Measurements from ENCODE around the gene JCHAIN. TPM values are rescaled to one million over a fixed set of nuclear protein-coding genes. Genes with fewer than 3 reads are reported as not detected.
A peak's percentile ranks its signal among the peaks of the same experiment; 100 is the strongest.

JCHAIN gene
- total and polyA plus RNA-seq, 2 of the 8 experiments (the other 6 are each of a cell fraction or from before 2014, with no cell fraction given) = not detected

GRCh38 chr4:70657326-70657725 lies 9.0 kb downstream of the JCHAIN start:
- Histone ChIP-seq H3K23ac (ENCODE audit: insufficient read length) (no peak overlapping the region), H4K5ac (ENCODE audit: insufficient read length, low read depth, low read length) (no peak overlapping the region), H3K79me2 (ENCODE audit: control insufficient read depth in 1 of 2, insufficient read depth in 2 of 2, low read length in 2 of 2) (no peaks in the 10 kb centered on the region), H3K14ac (ENCODE audit: insufficient read length) (no peak overlapping the region), H2BK15ac (ENCODE audit: low read length) (no peak overlapping the region), H3K4ac (replicated peaks; ENCODE audit: insufficient read length, low read depth, low read length) (no peak overlapping the region), H3K4me1 (replicated peaks in 1 of 4; ENCODE audit: control insufficient read depth in 3 of 4, insufficient read depth in 4 of 4, low read length in 3 of 4) (no peaks in the 10 kb centered on the region), H3K56ac (replicated peaks; ENCODE audit: insufficient read length, low read depth, low read length) (no peak overlapping the region), H3K36me3 (ENCODE audit: control insufficient read depth in 2 of 4, insufficient read depth in 4 of 4, low read length in 3 of 4) (no peaks in the 10 kb centered on the region), H3K23me2 (ENCODE audit: low read depth, low read length) (no peaks in the 10 kb centered on the region), H2BK120ac (replicated peaks; ENCODE audit: low read depth, low read length) (no peak overlapping the region), H3K18ac (ENCODE audit: extremely low read depth, low read length) (no peak overlapping the region), H3K4me2 (ENCODE audit: insufficient read depth in 1 of 2, low read depth in 2 of 2, low read length in 2 of 2) (no peak overlapping the region), H3K27ac (ENCODE audit: low read depth, low read length) (no peak overlapping the region), H4K20me1 (replicated peaks in 1 of 2; ENCODE audit: control insufficient read depth in 1 of 2, insufficient read depth in 2 of 2, low read length in 2 of 2) (no peaks in the 10 kb centered on the region), H2BK20ac (ENCODE audit: low read length) (no peak overlapping the region), H3K9ac (replicated peaks in 1 of 4; ENCODE audit: extremely low read depth in 1 of 4, low read depth in 3 of 4, low read length in 3 of 4) (no peak overlapping the region), H2AK5ac (ENCODE audit: low read depth, low read length) (no peak overlapping the region), H3K27me3 (replicated peaks in 1 of 4; ENCODE audit: control insufficient read depth in 3 of 4, extremely low read depth in 1 of 4, insufficient read depth in 3 of 4, low read length in 3 of 4) (no peaks in the 10 kb centered on the region; a peak in 1 of 7 replicates), H2BK5ac (ENCODE audit: low read depth, low read length) (no peak overlapping the region), H3K4me3 (ENCODE audit: extremely low read depth in 1 of 4, insufficient read depth in 2 of 4, low read depth in 3 of 4, low read length in 4 of 4) (no peak overlapping the region), H4K91ac (replicated peaks; ENCODE audit: insufficient read length, low read length) (no peak overlapping the region), H3K9me3 (ENCODE audit: insufficient read depth in 2 of 2, low read depth in 1 of 2, low read length in 1 of 2) (no peaks in the 10 kb centered on the region), H2BK12ac (ENCODE audit: low read depth, low read length) (no peak overlapping the region), H3K79me1 (ENCODE audit: low read depth, low read length) (no peaks in the 10 kb centered on the region), H4K8ac (ENCODE audit: extremely low read depth, insufficient read depth, low read length) (no peak overlapping the region), H2AFZ (ENCODE audit: low read length) (no peak overlapping the region)
- ChIA-PET CTCF (ENCODE audit: partially characterized antibody) (interaction anchor here (0.9 kb wide), 1 partner anchor 57 kb away, joined by 3 read pairs; no protein-coding TSS in a partner anchor), POLR2A (ENCODE audit: partially characterized antibody) (interaction anchor here (1.6 kb wide), 1 partner anchor 32 kb away, joined by 4 read pairs; no protein-coding TSS in a partner anchor)
- FAIRE-seq (no peak), DNase-seq (ENCODE audit: low read depth in 1 of 2, low spot score in 2 of 2) (no peak)
- TF ChIP-seq MAFK (IDR thresholded peaks at IDR 0.05; ENCODE audit: low read depth, low read length) (peak; percentile 95), EGR1 (IDR thresholded peaks at IDR 0.05; ENCODE audit: borderline replicate concordance, low read depth, low read length) (no peak)
- 90% methylated on average over 5 of the region's 5 CpGs; no CpG with 5 or more reads in 1 of the 2 experiments for WGBS, 2 experiments (ENCODE audit: extremely low coverage in 1 of 2, insufficient coverage in 1 of 2, insufficient read length in 1 of 2, insufficient replicate concordance in 2 of 2, low coverage in 1 of 2, low lambda C conversion rate in 2 of 2, missing lambda C conversion rate in 1 of 2)

Measured in H1 (cell line).